AG09309 (cell line): ENCODE results near the gene WDR62.

Experiments used
- DNase-seq: peaks from one replicate; pipeline ENCODE4 v3.0.0-alpha.2; 2010; ENCODE audit warnings: low read depth
- H3K4me3 ChIP-seq: 2 replicates; pipeline ENCODE4 v1.5.1; 2011; ENCODE audit warnings: mild to moderate bottlenecking, low read depth, low read length, moderate library complexity; ENCODE audit not compliant: control insufficient read depth
- CTCF ChIP-seq: IDR thresholded peaks from 2 replicates; pipeline ENCODE4 v1.5.1; 2011; ENCODE audit warnings: mild to moderate bottlenecking, low read depth, low read length, inconsistent platforms; ENCODE audit not compliant: insufficient read depth, control insufficient read depth; ENCODE audit errors: missing control alignments

Gene WDR62

DNA sequence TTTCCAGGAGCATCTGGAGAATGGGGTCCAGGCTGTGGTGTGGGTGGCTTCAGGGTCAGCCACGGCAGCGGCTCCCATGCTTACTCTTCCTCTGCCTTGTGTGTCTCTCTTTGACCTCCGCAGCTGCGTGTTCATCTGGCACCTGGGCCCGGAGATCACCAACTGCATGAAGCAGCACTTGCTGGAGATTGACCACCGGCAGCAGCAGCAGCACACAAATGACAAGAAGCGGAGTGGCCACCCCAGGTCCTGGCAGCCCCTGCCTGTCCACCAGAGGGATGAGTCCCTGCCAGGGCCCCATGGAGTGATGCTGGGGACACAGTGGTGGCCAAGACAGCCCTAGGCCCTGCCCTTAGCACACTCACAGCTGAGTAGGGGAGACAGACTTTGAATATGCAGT, 37.9 kb downstream of the WDR62 start:
- DNase-seq: no peak
- H3K4me3 ChIP-seq: no peak overlapping the region
- no peak for TF ChIP-seq CTCF

- DNase-seq: no peak
- no peak overlapping the region for H3K4me3 ChIP-seq
- TF ChIP-seq CTCF: no peak
Measured at GRCh38 chr19:36093146-36093662, 38.5 kb downstream of the WDR62 start.

- TF ChIP-seq CTCF: no peak
- H3K4me3 ChIP-seq: no peak overlapping the region
- no peak for DNase-seq
Measured at GRCh38 chr19:36093687-36094086, 39.0 kb downstream of the WDR62 start.

DNA sequence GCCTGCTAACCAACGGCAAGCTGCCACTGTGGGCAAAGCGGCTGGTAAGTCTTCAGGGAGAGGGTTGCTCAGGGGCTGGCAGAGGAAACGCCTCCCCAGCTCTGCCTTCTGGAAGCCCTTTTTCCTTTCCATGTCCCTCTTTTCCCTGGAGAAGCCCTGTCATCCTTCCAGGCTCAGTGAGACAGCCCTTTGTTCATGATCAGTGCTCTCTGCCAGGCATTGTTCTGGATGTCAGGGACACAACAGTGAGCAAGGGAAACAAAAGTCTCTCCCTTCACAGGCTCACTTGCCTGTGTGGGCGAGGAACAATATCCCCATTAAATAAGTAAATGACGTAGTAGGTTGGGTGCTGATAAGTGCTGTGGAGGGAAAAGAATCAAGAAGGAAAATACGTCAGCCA, 42.3 kb downstream of the WDR62 start:
- no peak overlapping the region for H3K4me3 ChIP-seq
- DNase-seq: no peak
- TF ChIP-seq CTCF: no peak

DNA sequence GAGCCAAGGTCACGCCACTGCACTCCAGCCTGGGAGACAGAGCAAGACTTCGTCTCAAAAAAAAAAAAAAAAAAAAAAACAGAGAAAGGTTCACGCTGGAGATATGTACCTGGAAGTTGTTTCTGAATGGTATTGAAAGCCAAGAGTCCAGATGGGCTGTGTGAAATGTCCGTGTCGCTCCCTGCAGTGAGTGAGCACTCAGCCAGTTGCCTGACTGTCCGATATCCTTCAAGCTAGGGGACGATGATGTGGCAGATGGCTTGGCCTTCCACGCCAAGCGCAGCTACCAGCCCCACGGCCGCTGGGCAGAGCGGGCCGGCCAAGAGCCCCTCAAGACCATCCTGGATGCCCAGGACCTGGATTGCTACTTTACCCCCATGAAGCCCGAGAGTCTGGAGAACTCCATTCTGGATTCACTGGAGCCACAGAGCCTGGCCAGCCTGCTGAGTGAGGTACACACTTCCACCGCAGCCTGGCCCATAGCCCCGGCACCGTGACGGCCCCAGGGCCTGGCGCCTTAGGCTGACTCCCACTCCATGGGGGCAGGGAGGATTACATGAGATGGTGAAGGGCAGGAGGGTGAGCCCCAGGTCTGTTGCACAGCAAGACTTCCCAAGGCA, 44.6 kb downstream of the WDR62 start:
- no peak for TF ChIP-seq CTCF
- no peak overlapping the region for H3K4me3 ChIP-seq
- no peak for DNase-seq

- no peak for TF ChIP-seq CTCF
- DNase-seq: no peak
- no peak overlapping the region for H3K4me3 ChIP-seq
Measured at GRCh38 chr19:36100476-36100875, 45.8 kb downstream of the WDR62 start.

GRCh38 chr19:36101550-36102327, 47.0 kb downstream of the WDR62 start:
- no peak for TF ChIP-seq CTCF
- no peak for DNase-seq
- H3K4me3 ChIP-seq: no peak overlapping the region
